Retinal pigment epithelial cell (primary cell): Measurements from ENCODE around the gene PDGFD.
"Not testable (repeated sequence)": the region's sequence is repeated elsewhere in the genome, so short reads cannot be mapped to it uniquely, and the experiment has no call there.

Experiments used
- DNase-seq: peaks from one replicate; pipeline ENCODE4 v3.0.0-alpha.2; 2010; ENCODE audit warnings: low read depth
- H3K4me3 ChIP-seq: 2 replicates; pipeline ENCODE4 v1.5.1; 2011; ENCODE audit warnings: mild to moderate bottlenecking, low read length, control low read depth, moderate library complexity
- CTCF ChIP-seq: conservative IDR thresholded peaks from 2 replicates; pipeline ENCODE4 v1.5.1; 2011; ENCODE audit warnings: low read depth, low read length, control low read depth, inconsistent platforms

The PDGFD gene

GRCh38 chr11:104051778-104052177 is 112.2 kb downstream of the PDGFD start:
- H3K4me3 ChIP-seq, result no peak overlapping the region
- DNase-seq, result no peak
- TF ChIP-seq CTCF, result no peak

GRCh38 chr11:104049116-104049515 is 114.8 kb downstream of the PDGFD start:
- no peak for TF ChIP-seq CTCF
- no peak overlapping the region for H3K4me3 ChIP-seq
- DNase-seq, result no peak

GRCh38 chr11:104046858-104047257 is 117.1 kb downstream of the PDGFD start:
- DNase-seq, H3K4me3 ChIP-seq: not testable (repeated sequence)

GRCh38 chr11:104046331-104046730 is 117.6 kb downstream of the PDGFD start:
- DNase-seq, result no peak
- no peak for TF ChIP-seq CTCF
- H3K4me3 ChIP-seq, result no peak overlapping the region

GRCh38 chr11:104043678-104044239 is 120.2 kb downstream of the PDGFD start:
- no peak for TF ChIP-seq CTCF
- no peak for DNase-seq
- H3K4me3 ChIP-seq, result no peak overlapping the region

- TF ChIP-seq CTCF, result no peak
- no peak for DNase-seq
- H3K4me3 ChIP-seq, result no peak overlapping the region
These were observed 120.8 kb downstream of the PDGFD start for GRCh38 chr11:104043142-104043541.

- no peak for TF ChIP-seq CTCF
- no peak for DNase-seq
- H3K4me3 ChIP-seq, result no peak overlapping the region
These were observed 122.2 kb downstream of the PDGFD start for GRCh38 chr11:104041792-104042191.

- no peak overlapping the region for H3K4me3 ChIP-seq
- no peak for TF ChIP-seq CTCF
- no peak for DNase-seq
These were observed 127.0 kb downstream of the PDGFD start for GRCh38 chr11:104036995-104037394.
